Skeletal muscle tissue (tissue), 4 donors: Measurements from ENCODE around the gene TRMU. TPM values are rescaled to one million over a fixed set of nuclear protein-coding genes. Genes with fewer than 3 reads are reported as not detected.
"Not testable (repeated sequence)": the region's sequence is repeated elsewhere in the genome, so short reads cannot be mapped to it uniquely, and the experiment has no call there.

ENCODE experiments used
- H3K27ac ChIP-seq: one replicate; pipeline ENCODE4 v1.7.0; 2013; ENCODE audit warnings: mild to moderate bottlenecking, low read depth, low read length, inconsistent platforms
- H3K27me3 ChIP-seq, 3 donors: one replicate each; pipeline ENCODE4 v1.7.0; 2013; ENCODE audit warnings: low read length in 3 of 3; ENCODE audit not compliant: control insufficient read depth in 3 of 3, insufficient read depth in 3 of 3
- H3K36me3 ChIP-seq, 3 donors: one replicate each; pipeline ENCODE4 v1.7.0; 2013; ENCODE audit warnings: low read length in 3 of 3; ENCODE audit not compliant: control insufficient read depth in 3 of 3, insufficient read depth in 3 of 3
- H3K4me1 ChIP-seq, 3 donors: one replicate each; pipeline ENCODE4 v1.7.0; 2013; ENCODE audit warnings: low read length in 3 of 3, mild to moderate bottlenecking in 3 of 3; ENCODE audit not compliant: control insufficient read depth in 3 of 3, insufficient read depth in 3 of 3
- H3K4me3 ChIP-seq, 3 donors: one replicate each; pipeline ENCODE4 v1.7.0; 2013; ENCODE audit warnings: low read length in 3 of 3
- H3K9ac ChIP-seq, 3 donors: one replicate each; pipeline ENCODE4 v1.7.0; 2013; ENCODE audit warnings: low read length in 3 of 3, mild to moderate bottlenecking in 3 of 3, moderate library complexity in 2 of 3, low read depth in 1 of 3
- H3K9me3 ChIP-seq, 3 donors: one replicate each; pipeline ENCODE4 v1.7.0; 2013; ENCODE audit warnings: low read length in 3 of 3; ENCODE audit not compliant: control insufficient read depth in 3 of 3
- total RNA-seq: library from RNA; depleted of rRNA; stranded (reverse); fragments of >200 nt; gene quantifications from one replicate; pipeline ENCODE4 v1.2.3, GENCODE V29; 2014
- donor health status: Osteomylitis.

The TRMU gene
- total RNA-seq, 1 donor from 2014 or later: 16.7 TPM

GRCh38 chr22:46392137-46392844 is 56.8 kb downstream of the TRMU start:
- no peaks in the 10 kb centered on the region for H3K9me3 ChIP-seq
- H3K27ac ChIP-seq: no peak overlapping the region

GRCh38 chr22:46393873-46394272 is 58.4 kb downstream of the TRMU start:
- no peaks in the 10 kb centered on the region for H3K36me3 ChIP-seq
- no peaks in the 10 kb centered on the region for H3K9me3 ChIP-seq
- peaks cover 5 to 17% (median 12%) of the 10 kb centered on the region in 3 donors for H3K4me1 ChIP-seq
- peaks cover 0 to 8% (median 3%) of the 10 kb centered on the region in 3 donors for H3K27me3 ChIP-seq
- no peak overlapping the region for H3K27ac ChIP-seq
- no peak overlapping the region for H3K4me3 ChIP-seq
- H3K9ac ChIP-seq: no peak overlapping the region

More at GRCh38 chr22:46392137-46392844, 56.8 kb downstream of the TRMU start:
- peaks cover 0 to 3% (median 0%) of the 10 kb centered on the region in 3 donors for H3K27me3 ChIP-seq
- no peak overlapping the region for H3K9ac ChIP-seq
- peaks cover 5 to 17% (median 12%) of the 10 kb centered on the region in 3 donors for H3K4me1 ChIP-seq
- no peaks in the 10 kb centered on the region for H3K36me3 ChIP-seq
- no peak overlapping the region for H3K4me3 ChIP-seq

- Histone ChIP-seq H3K4me3 (no peak overlapping the region), H3K9ac (no peak overlapping the region), H3K27ac (no peak overlapping the region), H3K9me3 (no peaks in the 10 kb centered on the region), H3K4me1 (peaks cover 5 to 17% (median 12%) of the 10 kb centered on the region in 3 donors), H3K27me3 (peaks cover 0 to 8% (median 4%) of the 10 kb centered on the region in 3 donors), H3K36me3 (no peaks in the 10 kb centered on the region)
Measured at GRCh38 chr22:46394622-46395021, 59.1 kb downstream of the TRMU start.

GRCh38 chr22:46395145-46395544 is 59.6 kb downstream of the TRMU start:
- Histone ChIP-seq H3K27me3 (peaks cover 0 to 8% (median 4%) of the 10 kb centered on the region in 3 donors), H3K4me1 (peaks cover 5 to 13% (median 11%) of the 10 kb centered on the region in 3 donors), H3K9ac (no peak overlapping the region), H3K27ac (no peak overlapping the region), H3K9me3 (no peaks in the 10 kb centered on the region), H3K4me3 (no peak overlapping the region), H3K36me3 (no peaks in the 10 kb centered on the region)

- not testable (repeated sequence) for H3K4me3 ChIP-seq, H3K27ac ChIP-seq, H3K36me3 ChIP-seq, H3K9ac ChIP-seq, H3K4me1 ChIP-seq, H3K27me3 ChIP-seq, H3K9me3 ChIP-seq
Measured at GRCh38 chr22:46397049-46397448, 61.5 kb downstream of the TRMU start.

- Histone ChIP-seq H3K27ac (no peak overlapping the region), H3K27me3 (peaks cover 0 to 8% (median 4%) of the 10 kb centered on the region in 3 donors), H3K9me3 (no peaks in the 10 kb centered on the region), H3K36me3 (no peaks in the 10 kb centered on the region), H3K4me3 (no peak overlapping the region), H3K9ac (no peak overlapping the region), H3K4me1 (no peaks in the 10 kb centered on the region)
Measured at GRCh38 chr22:46397514-46397913, 62.0 kb downstream of the TRMU start.

- peaks cover 0 to 8% (median 4%) of the 10 kb centered on the region in 3 donors for H3K27me3 ChIP-seq
- no peaks in the 10 kb centered on the region for H3K4me1 ChIP-seq
- no peaks in the 10 kb centered on the region for H3K36me3 ChIP-seq
- no peaks in the 10 kb centered on the region for H3K9me3 ChIP-seq
- no peak overlapping the region for H3K4me3 ChIP-seq
- H3K27ac ChIP-seq: no peak overlapping the region
- H3K9ac ChIP-seq: no peak overlapping the region
Measured at GRCh38 chr22:46397951-46398350, 62.4 kb downstream of the TRMU start.

GRCh38 chr22:46399251-46400024 is 63.9 kb downstream of the TRMU start:
- Histone ChIP-seq H3K27ac (no peak overlapping the region), H3K9me3 (no peaks in the 10 kb centered on the region), H3K27me3 (peaks cover 0 to 8% (median 4%) of the 10 kb centered on the region in 3 donors), H3K36me3 (no peaks in the 10 kb centered on the region), H3K9ac (no peak overlapping the region), H3K4me1 (no peaks in the 10 kb centered on the region), H3K4me3 (no peak overlapping the region)

- H3K27ac ChIP-seq: no peak overlapping the region
- no peak overlapping the region for H3K9ac ChIP-seq
- no peaks in the 10 kb centered on the region for H3K9me3 ChIP-seq
- H3K4me1 ChIP-seq: no peaks in the 10 kb centered on the region
- H3K36me3 ChIP-seq: no peaks in the 10 kb centered on the region
- H3K27me3 ChIP-seq: peaks cover 0 to 8% (median 4%) of the 10 kb centered on the region in 3 donors
- H3K4me3 ChIP-seq: no peak overlapping the region
Measured at GRCh38 chr22:46401370-46401769, 65.9 kb downstream of the TRMU start.

- H3K27me3 ChIP-seq: peaks cover 0 to 8% (median 4%) of the 10 kb centered on the region in 3 donors
- no peak overlapping the region for H3K27ac ChIP-seq
- H3K4me3 ChIP-seq: no peak overlapping the region
- no peaks in the 10 kb centered on the region for H3K36me3 ChIP-seq
- H3K4me1 ChIP-seq: no peaks in the 10 kb centered on the region
- no peaks in the 10 kb centered on the region for H3K9me3 ChIP-seq
- H3K9ac ChIP-seq: no peak overlapping the region
Measured at GRCh38 chr22:46402505-46402904, 67.0 kb downstream of the TRMU start.
